Measurements from ENCODE around the gene PARP12. TPM values are rescaled to one million over a fixed set of nuclear protein-coding genes. Genes with fewer than 3 reads are reported as not detected.

PARP12 gene
- total and polyA plus RNA-seq, 5 experiments from 2014 or later = 18.9 to 106 (median 34.6) TPM

DNA sequence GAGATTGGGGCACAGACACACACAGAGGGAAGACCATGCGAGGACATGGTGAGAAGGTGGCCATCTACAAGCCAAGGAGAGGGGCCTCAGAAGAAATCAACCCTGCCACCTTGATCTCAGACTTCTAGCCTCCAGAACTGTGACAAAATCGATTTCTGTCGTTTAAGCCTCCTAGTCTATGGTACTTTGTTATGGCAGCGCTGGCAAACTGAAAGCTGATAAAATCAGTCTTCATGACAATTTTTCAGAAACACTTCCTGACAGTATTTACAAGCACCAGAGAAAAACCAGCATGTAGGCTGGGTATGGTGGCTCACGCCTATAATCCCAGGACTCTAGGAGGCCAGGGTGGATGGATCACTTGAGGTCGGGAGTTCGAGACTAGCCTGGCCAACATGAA is 4.2 kb downstream of the PARP12 start:
- H3K4me1 Mint-ChIP-seq = peaks cover 35 to 86% (median 78%) of the 10 kb centered on the region in 4 donors
- peaks cover 0 to 31% (median 15%) of the 10 kb centered on the region in 3 donors for H3K36me3 Mint-ChIP-seq
- ATAC-seq (no peak), DNase-seq (no peak)
- no peaks in the 10 kb centered on the region for H3K9me3 Mint-ChIP-seq
- H3K27me3 Mint-ChIP-seq = no peaks in the 10 kb centered on the region
- peak overlapping the region in 9 of 10 donors; percentile 39 to 88 (median 68) for H3K27ac Mint-ChIP-seq
- POLR2A ChIA-PET = no interaction called here
- H3K4me3 Mint-ChIP-seq = peak overlapping the region in 8 of 10 donors; percentile 27 to 93 (median 50)

DNA sequence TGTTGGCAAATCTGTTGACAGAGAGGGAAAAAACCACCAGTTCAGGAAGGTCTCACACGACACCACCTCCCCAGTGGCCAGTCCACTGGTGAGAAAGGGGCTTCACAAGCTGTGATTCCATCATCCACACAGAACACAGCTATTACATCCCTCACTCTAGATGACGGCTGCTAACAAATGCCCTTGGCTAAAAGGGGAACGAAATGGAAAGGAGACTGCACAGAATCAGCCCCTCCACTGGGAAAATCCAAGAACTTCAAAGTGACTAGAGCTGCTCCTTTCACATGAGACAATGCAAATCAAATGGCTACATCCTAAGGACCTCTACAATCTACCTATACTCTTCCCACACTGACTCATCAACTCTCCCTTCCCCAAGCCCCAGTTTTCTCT is 5.6 kb downstream of the PARP12 start:
- Mint-ChIP-seq H3K27ac (peak overlapping the region in 3 of 10 donors; percentile 15 to 31 (median 22)), H3K36me3 (peaks cover 0 to 43% (median 18%) of the 10 kb centered on the region in 3 donors)
- DNase-seq = no peak

GRCh38 chr7:140056431-140057142 is 6.2 kb downstream of the PARP12 start:
- H3K4me1 Mint-ChIP-seq = peaks cover 32 to 89% (median 75%) of the 10 kb centered on the region in 4 donors
- H3K4me3 Mint-ChIP-seq = no peak overlapping the region
- DNase-seq (no peak), ATAC-seq (no peak)
- H3K27ac Mint-ChIP-seq = peak overlapping the region in 3 of 10 donors; percentile 9 to 54 (median 40)
- H3K9me3 Mint-ChIP-seq = no peaks in the 10 kb centered on the region
- POLR2A ChIA-PET = no interaction called here
- no peaks in the 10 kb centered on the region for H3K27me3 Mint-ChIP-seq
- peaks cover 0 to 48% (median 21%) of the 10 kb centered on the region in 3 donors for H3K36me3 Mint-ChIP-seq

More for the DNA sequence above, 5.6 kb downstream of the PARP12 start:
- ATAC-seq = no peak
- H3K4me1 Mint-ChIP-seq = peaks cover 34 to 92% (median 79%) of the 10 kb centered on the region in 4 donors
- no peaks in the 10 kb centered on the region for H3K27me3 Mint-ChIP-seq
- no peaks in the 10 kb centered on the region for H3K9me3 Mint-ChIP-seq
- POLR2A ChIA-PET = no interaction called here
- no peak overlapping the region for H3K4me3 Mint-ChIP-seq

DNA sequence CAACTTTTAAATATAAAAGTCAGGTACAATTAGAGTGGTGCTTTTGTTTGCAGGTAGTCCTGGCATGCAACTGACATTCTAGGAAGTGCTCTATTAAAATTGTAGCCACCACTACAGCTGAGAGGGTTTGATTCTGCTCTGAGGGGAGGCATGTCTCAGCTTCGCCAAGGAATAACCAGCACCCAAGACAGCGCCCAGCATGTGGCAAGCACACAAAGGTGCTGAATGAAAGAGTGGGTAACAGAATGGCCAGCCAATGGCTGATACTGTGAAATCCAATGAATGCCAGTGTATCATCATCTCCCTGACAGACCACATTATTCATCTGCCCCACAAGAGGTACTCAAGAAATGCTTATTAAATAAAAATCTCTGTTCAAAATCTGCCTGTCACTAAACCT is 6.9 kb downstream of the PARP12 start:
- Mint-ChIP-seq H3K4me1 (peaks cover 24 to 82% (median 68%) of the 10 kb centered on the region in 4 donors), H3K4me3 (no peak overlapping the region), H3K27me3 (no peaks in the 10 kb centered on the region), H3K36me3 (peaks cover 0 to 52% (median 24%) of the 10 kb centered on the region in 3 donors), H3K27ac (peak overlapping the region in 4 of 10 donors; percentile 3 to 65 (median 28)), H3K9me3 (no peaks in the 10 kb centered on the region)
- DNase-seq (no peak), ATAC-seq (no peak)
- POLR2A ChIA-PET = no interaction called here

DNA sequence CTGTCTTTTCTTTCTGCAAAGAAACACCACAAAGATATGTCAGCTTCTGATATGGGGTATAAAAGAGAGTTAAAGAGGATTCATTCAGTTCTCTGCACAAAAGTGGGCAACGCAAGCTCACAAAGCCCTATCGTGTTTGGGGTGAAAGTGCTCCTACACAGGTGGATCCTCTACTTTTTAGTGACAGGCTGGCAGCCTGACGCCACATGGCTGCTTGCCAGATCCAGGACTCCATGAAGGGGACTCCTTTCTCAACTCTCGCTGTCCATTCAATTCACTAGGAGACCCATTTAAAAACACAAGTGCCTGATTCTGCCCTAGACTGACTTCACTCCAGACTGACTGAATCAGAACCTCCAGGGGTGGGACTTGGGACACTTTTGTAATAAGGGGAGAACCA is 8.0 kb downstream of the PARP12 start:
- ATAC-seq (no peak), DNase-seq (no peak)
- H3K4me1 Mint-ChIP-seq = peaks cover 16 to 73% (median 65%) of the 10 kb centered on the region in 4 donors
- no peak overlapping the region for H3K4me3 Mint-ChIP-seq
- peak overlapping the region in 5 of 10 donors; percentile 0 to 65 (median 9) for H3K27ac Mint-ChIP-seq
- H3K36me3 Mint-ChIP-seq = peaks cover 0 to 61% (median 24%) of the 10 kb centered on the region in 3 donors
- no peaks in the 10 kb centered on the region for H3K27me3 Mint-ChIP-seq
- POLR2A ChIA-PET = no interaction called here
- H3K9me3 Mint-ChIP-seq = no peaks in the 10 kb centered on the region

GRCh38 chr7:140053812-140054539 is 8.8 kb downstream of the PARP12 start:
- no peak for ATAC-seq
- Mint-ChIP-seq H3K4me1 (peaks cover 11 to 69% (median 62%) of the 10 kb centered on the region in 4 donors), H3K9me3 (no peaks in the 10 kb centered on the region), H3K27ac (peak overlapping the region in 8 of 10 donors; percentile 0 to 77 (median 56)), H3K27me3 (no peaks in the 10 kb centered on the region), H3K36me3 (peaks cover 0 to 64% (median 24%) of the 10 kb centered on the region in 3 donors), H3K4me3 (peak overlapping the region in 1 of 10 donors; percentile 62)
- POLR2A ChIA-PET = no interaction called here
- no peak for DNase-seq

GRCh38 chr7:140051820-140052219 is 10.9 kb downstream of the PARP12 start:
- POLR2A ChIA-PET = no interaction called here
- Mint-ChIP-seq H3K36me3 (peaks cover 0 to 69% (median 24%) of the 10 kb centered on the region in 3 donors), H3K9me3 (no peaks in the 10 kb centered on the region), H3K27me3 (no peaks in the 10 kb centered on the region), H3K4me3 (no peak overlapping the region), H3K27ac (peak overlapping the region in 1 of 10 donors; percentile 61), H3K4me1 (peaks cover 12 to 50% (median 44%) of the 10 kb centered on the region in 4 donors)
- DNase-seq = no peak
- ATAC-seq = no peak

GRCh38 chr7:140050100-140050499 is 12.7 kb downstream of the PARP12 start:
- DNase-seq = no peak
- Mint-ChIP-seq H3K27ac (peak overlapping the region in 3 of 10 donors; percentile 16 to 79 (median 52)), H3K27me3 (no peaks in the 10 kb centered on the region), H3K9me3 (no peaks in the 10 kb centered on the region), H3K4me3 (no peak overlapping the region), H3K36me3 (peaks cover 0 to 77% (median 28%) of the 10 kb centered on the region in 3 donors), H3K4me1 (peaks cover 9 to 38% (median 30%) of the 10 kb centered on the region in 4 donors)
- no peak for ATAC-seq
- POLR2A ChIA-PET = no interaction called here

GRCh38 chr7:140049339-140050024 is 13.3 kb downstream of the PARP12 start:
- Mint-ChIP-seq H3K4me3 (no peak overlapping the region), H3K27me3 (no peaks in the 10 kb centered on the region), H3K4me1 (peaks cover 9 to 32% (median 25%) of the 10 kb centered on the region in 4 donors), H3K27ac (peak overlapping the region in 5 of 10 donors; percentile 11 to 79 (median 44)), H3K9me3 (no peaks in the 10 kb centered on the region), H3K36me3 (peaks cover 0 to 78% (median 25%) of the 10 kb centered on the region in 3 donors)
- POLR2A ChIA-PET = no interaction called here
- DNase-seq (no peak), ATAC-seq (no peak)

- peaks cover 6 to 27% (median 19%) of the 10 kb centered on the region in 4 donors for H3K4me1 Mint-ChIP-seq
- no peak overlapping the region for H3K4me3 Mint-ChIP-seq
- H3K36me3 Mint-ChIP-seq = peaks cover 0 to 78% (median 29%) of the 10 kb centered on the region in 3 donors
- POLR2A ChIA-PET = no interaction called here
- no peaks in the 10 kb centered on the region for H3K9me3 Mint-ChIP-seq
- H3K27me3 Mint-ChIP-seq = no peaks in the 10 kb centered on the region
- ATAC-seq (no peak), DNase-seq (no peak)
- peak overlapping the region in 3 of 10 donors; percentile 11 to 60 (median 21) for H3K27ac Mint-ChIP-seq
These were observed 13.8 kb downstream of the PARP12 start for GRCh38 chr7:140048989-140049338.

DNA sequence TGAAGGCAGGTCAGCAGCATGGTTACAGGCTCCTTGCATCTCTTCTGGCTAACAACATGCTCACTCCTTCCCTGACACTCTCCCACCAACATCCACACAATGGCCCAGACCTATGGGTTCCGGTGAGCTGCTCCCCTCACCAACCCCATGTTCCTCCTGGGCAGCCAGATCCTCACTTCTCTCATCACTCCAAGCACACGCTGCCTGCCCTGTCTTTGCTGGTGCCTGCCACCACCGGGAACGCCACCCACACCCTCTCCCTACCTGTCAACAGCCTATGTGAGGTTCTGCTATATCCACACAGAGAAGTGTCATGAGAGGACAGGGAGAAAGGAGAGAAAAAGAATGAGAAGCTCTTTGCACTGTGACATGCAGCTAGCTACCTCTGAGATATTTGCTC is 14.6 kb downstream of the PARP12 start:
- ATAC-seq (no peak), DNase-seq (no peak)
- H3K36me3 Mint-ChIP-seq = peaks cover 0 to 78% (median 26%) of the 10 kb centered on the region in 3 donors
- POLR2A ChIA-PET = no interaction called here
- H3K4me1 Mint-ChIP-seq = peaks cover 6 to 19% (median 13%) of the 10 kb centered on the region in 4 donors
- H3K27me3 Mint-ChIP-seq = no peaks in the 10 kb centered on the region
- H3K4me3 Mint-ChIP-seq = no peak overlapping the region
- peak overlapping the region in 3 of 10 donors; percentile 20 to 73 (median 56) for H3K27ac Mint-ChIP-seq
- no peaks in the 10 kb centered on the region for H3K9me3 Mint-ChIP-seq

- Mint-ChIP-seq H3K36me3 (peaks cover 0 to 78% (median 25%) of the 10 kb centered on the region in 3 donors), H3K27me3 (no peaks in the 10 kb centered on the region), H3K4me1 (peaks cover 6 to 16% (median 10%) of the 10 kb centered on the region in 4 donors), H3K27ac (no peak overlapping the region), H3K4me3 (no peak overlapping the region), H3K9me3 (no peaks in the 10 kb centered on the region)
- POLR2A ChIA-PET = no interaction called here
- DNase-seq (no peak), ATAC-seq (no peak)
These were observed 15.6 kb downstream of the PARP12 start for GRCh38 chr7:140047197-140047596.
